IPS-18a (cell line): ENCODE data around the gene ZNF485.
A peak's percentile ranks its signal among the peaks of the same experiment; 100 is the strongest.

Source experiments
- H3K27ac ChIP-seq: one replicate; pipeline ENCODE4 v1.5.1; 2013; ENCODE audit warnings: low read length
- H3K27me3 ChIP-seq: one replicate; pipeline ENCODE4 v1.6.1; 2013; ENCODE audit warnings: mild to moderate bottlenecking, low read length; ENCODE audit not compliant: control insufficient read depth, insufficient read depth
- H3K36me3 ChIP-seq: one replicate; pipeline ENCODE4 v1.6.1; 2013; ENCODE audit warnings: low read depth, low read length; ENCODE audit not compliant: control insufficient read depth
- H3K4me1 ChIP-seq: one replicate; pipeline ENCODE4 v1.6.1; 2013; ENCODE audit warnings: low read depth, low read length; ENCODE audit not compliant: control insufficient read depth
- H3K4me3 ChIP-seq: one replicate; pipeline ENCODE4 v1.5.1; 2013; ENCODE audit warnings: low read length
- H3K9ac ChIP-seq: one replicate; pipeline ENCODE4 v1.6.1; 2013; ENCODE audit warnings: mild to moderate bottlenecking, low read length, moderate library complexity
- H3K9me3 ChIP-seq: one replicate; pipeline ENCODE4 v1.6.1; 2013; ENCODE audit warnings: low read depth, low read length; ENCODE audit not compliant: control insufficient read depth

ZNF485 gene

GRCh38 chr10:43606323-43607198, at the start of gene ZNF485:
TSS of gene ZNF485 (plus strand) at chr10:43606438. CDS start at chr10:43607051, 613 bp downstream.
- peak within 1 kb of the TSS; percentile 70 for H3K4me3 ChIP-seq
- no peaks in the 10 kb centered on the region for H3K27me3 ChIP-seq
- no peak within 1 kb of the TSS for H3K27ac ChIP-seq
- peaks cover 5% of the 10 kb centered on the region for H3K4me1 ChIP-seq
- H3K9ac ChIP-seq: peak within 1 kb of the TSS; percentile 71
- H3K9me3 ChIP-seq: no peaks in the 10 kb centered on the region
- H3K36me3 ChIP-seq: peaks cover 10% of the 10 kb centered on the region

- no peak overlapping the region for H3K9ac ChIP-seq
- H3K27me3 ChIP-seq: no peaks in the 10 kb centered on the region
- no peak overlapping the region for H3K27ac ChIP-seq
- no peaks in the 10 kb centered on the region for H3K4me1 ChIP-seq
- H3K9me3 ChIP-seq: peaks cover 77% of the 10 kb centered on the region
- no peak overlapping the region for H3K4me3 ChIP-seq
- H3K36me3 ChIP-seq: peaks cover 26% of the 10 kb centered on the region
These were observed 49.0 kb upstream of the ZNF485 start for GRCh38 chr10:43557214-43557613.

- peaks cover 23% of the 10 kb centered on the region for H3K36me3 ChIP-seq
- H3K9ac ChIP-seq: no peak overlapping the region
- no peaks in the 10 kb centered on the region for H3K9me3 ChIP-seq
- H3K4me1 ChIP-seq: peaks cover 11% of the 10 kb centered on the region
- no peak overlapping the region for H3K4me3 ChIP-seq
- H3K27me3 ChIP-seq: peaks cover 13% of the 10 kb centered on the region
- H3K27ac ChIP-seq: no peak overlapping the region
These were observed 36.6 kb upstream of the ZNF485 start for GRCh38 chr10:43569681-43570080.

- peaks cover 11% of the 10 kb centered on the region for H3K4me1 ChIP-seq
- H3K9ac ChIP-seq: no peak overlapping the region
- H3K4me3 ChIP-seq: no peak overlapping the region
- H3K36me3 ChIP-seq: peaks cover 20% of the 10 kb centered on the region
- H3K9me3 ChIP-seq: peaks cover 7% of the 10 kb centered on the region
- H3K27ac ChIP-seq: no peak overlapping the region
- peaks cover 26% of the 10 kb centered on the region for H3K27me3 ChIP-seq
These were observed 35.3 kb upstream of the ZNF485 start for GRCh38 chr10:43570971-43571370.

GRCh38 chr10:43573250-43574000, 32.8 kb upstream of the ZNF485 start:
- peaks cover 7% of the 10 kb centered on the region for H3K9me3 ChIP-seq
- peaks cover 7% of the 10 kb centered on the region for H3K36me3 ChIP-seq
- peaks cover 26% of the 10 kb centered on the region for H3K27me3 ChIP-seq
- peak overlapping the region; percentile 48 for H3K9ac ChIP-seq
- peaks cover 11% of the 10 kb centered on the region for H3K4me1 ChIP-seq
- H3K27ac ChIP-seq: no peak overlapping the region
- H3K4me3 ChIP-seq: peak overlapping the region; percentile 84

GRCh38 chr10:43574001-43574892, 32.0 kb upstream of the ZNF485 start, which contains the start of gene ZNF239:
TSS of gene ZNF239 (minus strand) at chr10:43574616. CDS start at chr10:43558079, 16,537 bp downstream.
- peaks cover 7% of the 10 kb centered on the region for H3K9me3 ChIP-seq
- H3K9ac ChIP-seq: peak within 1 kb of the TSS; percentile 48
- H3K27me3 ChIP-seq: peaks cover 26% of the 10 kb centered on the region
- H3K4me1 ChIP-seq: peaks cover 11% of the 10 kb centered on the region
- H3K4me3 ChIP-seq: peak within 1 kb of the TSS; percentile 84
- peaks cover 7% of the 10 kb centered on the region for H3K36me3 ChIP-seq
- no peak within 1 kb of the TSS for H3K27ac ChIP-seq

- Histone ChIP-seq H3K9ac (no peak overlapping the region), H3K4me3 (peak overlapping the region; percentile 84), H3K27ac (no peak overlapping the region), H3K9me3 (peaks cover 7% of the 10 kb centered on the region), H3K27me3 (peaks cover 26% of the 10 kb centered on the region), H3K4me1 (peaks cover 11% of the 10 kb centered on the region), H3K36me3 (peaks cover 3% of the 10 kb centered on the region)
These were observed 31.3 kb upstream of the ZNF485 start for GRCh38 chr10:43574906-43575305.

GRCh38 chr10:43576062-43576461, 30.2 kb upstream of the ZNF485 start:
- no peak overlapping the region for H3K27ac ChIP-seq
- H3K9me3 ChIP-seq: peaks cover 7% of the 10 kb centered on the region
- peaks cover 11% of the 10 kb centered on the region for H3K4me1 ChIP-seq
- no peak overlapping the region for H3K4me3 ChIP-seq
- no peak overlapping the region for H3K9ac ChIP-seq
- no peaks in the 10 kb centered on the region for H3K36me3 ChIP-seq
- H3K27me3 ChIP-seq: peaks cover 26% of the 10 kb centered on the region

GRCh38 chr10:43576580-43576979, 29.7 kb upstream of the ZNF485 start:
- Histone ChIP-seq H3K4me3 (no peak overlapping the region), H3K36me3 (no peaks in the 10 kb centered on the region), H3K27ac (no peak overlapping the region), H3K9ac (no peak overlapping the region), H3K27me3 (peaks cover 26% of the 10 kb centered on the region), H3K9me3 (peaks cover 7% of the 10 kb centered on the region), H3K4me1 (peaks cover 11% of the 10 kb centered on the region)

GRCh38 chr10:43584051-43584450, 22.2 kb upstream of the ZNF485 start:
- no peaks in the 10 kb centered on the region for H3K9me3 ChIP-seq
- no peaks in the 10 kb centered on the region for H3K4me1 ChIP-seq
- H3K27me3 ChIP-seq: no peaks in the 10 kb centered on the region
- no peak overlapping the region for H3K4me3 ChIP-seq
- H3K36me3 ChIP-seq: no peaks in the 10 kb centered on the region
- H3K27ac ChIP-seq: no peak overlapping the region
- H3K9ac ChIP-seq: no peak overlapping the region

- H3K9me3 ChIP-seq: no peaks in the 10 kb centered on the region
- no peaks in the 10 kb centered on the region for H3K27me3 ChIP-seq
- no peak overlapping the region for H3K27ac ChIP-seq
- H3K9ac ChIP-seq: no peak overlapping the region
- H3K4me1 ChIP-seq: no peaks in the 10 kb centered on the region
- H3K4me3 ChIP-seq: no peak overlapping the region
- H3K36me3 ChIP-seq: no peaks in the 10 kb centered on the region
These were observed 21.2 kb upstream of the ZNF485 start for GRCh38 chr10:43585046-43585445.
